ENCODE measurements around the gene KCNQ1.

DNA sequence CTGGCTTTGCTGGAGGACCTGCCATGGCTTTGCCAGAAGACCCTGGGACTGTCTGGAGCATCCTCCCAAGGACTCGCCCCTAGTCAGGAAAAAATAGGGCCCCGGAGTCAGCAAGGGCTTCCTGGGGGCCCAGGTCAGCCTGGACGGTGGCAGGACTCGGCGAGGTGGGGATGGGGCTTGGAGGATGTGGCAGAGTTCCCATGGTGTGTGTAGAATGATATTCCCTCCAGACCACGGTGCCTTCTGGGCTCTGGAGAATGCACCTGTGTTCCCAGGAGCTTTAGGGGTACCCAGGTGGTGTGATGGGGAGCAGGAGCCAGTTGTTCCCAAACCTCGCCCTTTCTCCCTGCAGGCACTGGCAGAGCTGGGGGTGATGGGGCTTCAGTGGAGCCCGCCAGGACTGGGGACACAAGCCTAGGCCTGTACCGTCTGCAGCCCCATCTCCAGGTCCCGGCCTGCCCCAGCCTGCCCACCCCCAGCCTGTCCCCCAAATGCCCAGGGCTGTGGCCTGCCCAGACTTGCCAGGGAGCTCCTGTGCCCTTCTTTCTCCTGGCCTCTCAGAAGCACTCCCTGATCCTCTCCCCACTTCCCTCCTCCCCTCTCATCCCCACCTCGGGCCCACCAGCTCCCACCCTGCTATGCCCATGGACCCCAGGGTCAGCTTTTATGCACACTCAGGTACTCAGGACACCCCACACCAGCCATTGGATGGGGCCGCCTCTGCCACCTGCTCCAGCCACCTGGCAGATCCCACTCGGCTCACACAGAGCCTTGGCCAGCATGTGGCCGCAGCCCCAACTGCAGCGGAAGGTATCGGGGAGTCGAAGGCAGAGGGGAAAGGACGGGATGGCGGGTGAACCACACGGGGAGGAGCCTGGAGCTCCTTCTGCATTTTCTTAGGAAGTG lies 358.6 kb downstream of the KCNQ1 start:
- TF ChIP-seq, protein P1, sequence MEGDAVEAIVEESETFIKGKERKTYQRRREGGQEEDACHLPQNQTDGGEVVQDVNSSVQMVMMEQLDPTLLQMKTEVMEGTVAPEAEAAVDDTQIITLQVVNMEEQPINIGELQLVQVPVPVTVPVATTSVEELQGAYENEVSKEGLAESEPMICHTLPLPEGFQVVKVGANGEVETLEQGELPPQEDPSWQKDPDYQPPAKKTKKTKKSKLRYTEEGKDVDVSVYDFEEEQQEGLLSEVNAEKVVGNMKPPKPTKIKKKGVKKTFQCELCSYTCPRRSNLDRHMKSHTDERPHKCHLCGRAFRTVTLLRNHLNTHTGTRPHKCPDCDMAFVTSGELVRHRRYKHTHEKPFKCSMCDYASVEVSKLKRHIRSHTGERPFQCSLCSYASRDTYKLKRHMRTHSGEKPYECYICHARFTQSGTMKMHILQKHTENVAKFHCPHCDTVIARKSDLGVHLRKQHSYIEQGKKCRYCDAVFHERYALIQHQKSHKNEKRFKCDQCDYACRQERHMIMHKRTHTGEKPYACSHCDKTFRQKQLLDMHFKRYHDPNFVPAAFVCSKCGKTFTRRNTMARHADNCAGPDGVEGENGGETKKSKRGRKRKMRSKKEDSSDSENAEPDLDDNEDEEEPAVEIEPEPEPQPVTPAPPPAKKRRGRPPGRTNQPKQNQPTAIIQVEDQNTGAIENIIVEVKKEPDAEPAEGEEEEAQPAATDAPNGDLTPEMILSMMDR (IDR thresholded peaks at IDR 0.05): no peak
- TF ChIP-seq POLR2A (IDR thresholded peaks at IDR 0.05): no peak
- no peak for TF ChIP-seq POLR2AphosphoS5 (IDR thresholded peaks at IDR 0.05)
